ENCODE results near the gene PDE4D. TPM values are rescaled to one million over a fixed set of nuclear protein-coding genes. Genes with fewer than 3 reads are reported as not detected.

PDE4D gene
- total RNA-seq, 1 donor from 2014 or later: 2.3 TPM

- Histone ChIP-seq H3K36me3 (no peaks in the 10 kb centered on the region), H3K27me3 (no peaks in the 10 kb centered on the region), H3K79me2 (ENCODE audit: low read depth) (no peaks in the 10 kb centered on the region), H4K20me1 (ENCODE audit: low read depth) (no peaks in the 10 kb centered on the region), H3K27ac (no peak overlapping the region), H3F3A (ENCODE audit: low read depth) (no peaks in the 10 kb centered on the region), H3K4me1 (peaks cover 10% of the 10 kb centered on the region), H3K4me2 (peak overlapping the region; percentile 70), H3K4me3 (peak overlapping the region; percentile 17), H3K9me3 (ENCODE audit: low read depth) (no peaks in the 10 kb centered on the region), H2AFZ (replicated peaks) (no peak overlapping the region), H3K9ac (no peak overlapping the region)
- Mint-ChIP-seq H3K27ac (no peak overlapping the region), H3K36me3 (no peaks in the 10 kb centered on the region), H3K4me3 (no peak overlapping the region), H3K9me3 (no peaks in the 10 kb centered on the region), H3K4me1 (peaks cover 4% of the 10 kb centered on the region), H3K27me3 (ENCODE audit: insufficient read depth, low read depth) (peaks cover 2% of the 10 kb centered on the region)
- TF ChIP-seq EZH2phosphoT487 (IDR thresholded peaks at IDR 0.05) (no peak), EZH2 (IDR thresholded peaks at IDR 0.05) (no peak)
- TF ChIP-seq, protein P1, sequence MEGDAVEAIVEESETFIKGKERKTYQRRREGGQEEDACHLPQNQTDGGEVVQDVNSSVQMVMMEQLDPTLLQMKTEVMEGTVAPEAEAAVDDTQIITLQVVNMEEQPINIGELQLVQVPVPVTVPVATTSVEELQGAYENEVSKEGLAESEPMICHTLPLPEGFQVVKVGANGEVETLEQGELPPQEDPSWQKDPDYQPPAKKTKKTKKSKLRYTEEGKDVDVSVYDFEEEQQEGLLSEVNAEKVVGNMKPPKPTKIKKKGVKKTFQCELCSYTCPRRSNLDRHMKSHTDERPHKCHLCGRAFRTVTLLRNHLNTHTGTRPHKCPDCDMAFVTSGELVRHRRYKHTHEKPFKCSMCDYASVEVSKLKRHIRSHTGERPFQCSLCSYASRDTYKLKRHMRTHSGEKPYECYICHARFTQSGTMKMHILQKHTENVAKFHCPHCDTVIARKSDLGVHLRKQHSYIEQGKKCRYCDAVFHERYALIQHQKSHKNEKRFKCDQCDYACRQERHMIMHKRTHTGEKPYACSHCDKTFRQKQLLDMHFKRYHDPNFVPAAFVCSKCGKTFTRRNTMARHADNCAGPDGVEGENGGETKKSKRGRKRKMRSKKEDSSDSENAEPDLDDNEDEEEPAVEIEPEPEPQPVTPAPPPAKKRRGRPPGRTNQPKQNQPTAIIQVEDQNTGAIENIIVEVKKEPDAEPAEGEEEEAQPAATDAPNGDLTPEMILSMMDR (IDR thresholded peaks at IDR 0.05): no peak
- DNase-seq (ENCODE audit: low spot score): peak; percentile 50
These were observed 93.1 kb downstream of the PDE4D start for GRCh38 chr5:59800347-59800893.

- no peaks in the 10 kb centered on the region for H3K9me3 ChIP-seq (ENCODE audit: low read depth)
- peak; percentile 47 for DNase-seq (ENCODE audit: low spot score)
- no peaks in the 10 kb centered on the region for H3F3A ChIP-seq (ENCODE audit: low read depth)
- H3K4me1 ChIP-seq: peaks cover 10% of the 10 kb centered on the region
- Mint-ChIP-seq H3K36me3 (no peaks in the 10 kb centered on the region), H3K4me3 (no peak overlapping the region), H3K27ac (no peak overlapping the region), H3K27me3 (ENCODE audit: insufficient read depth, low read depth) (peaks cover 2% of the 10 kb centered on the region), H3K4me1 (peaks cover 4% of the 10 kb centered on the region), H3K9me3 (no peaks in the 10 kb centered on the region)
- peak overlapping the region; percentile 17 for H3K4me3 ChIP-seq
- peak overlapping the region; percentile 70 for H3K4me2 ChIP-seq
- H3K27ac ChIP-seq: no peak overlapping the region
- H3K9ac ChIP-seq: no peak overlapping the region
- no peaks in the 10 kb centered on the region for H4K20me1 ChIP-seq (ENCODE audit: low read depth)
- peak overlapping the region; percentile 18 for H2AFZ ChIP-seq (replicated peaks)
- no peaks in the 10 kb centered on the region for H3K27me3 ChIP-seq
- TF ChIP-seq, protein P1 (IDR thresholded peaks at IDR 0.05): peak; percentile 85
- no peak for TF ChIP-seq EZH2 (IDR thresholded peaks at IDR 0.05)
- H3K79me2 ChIP-seq (ENCODE audit: low read depth): no peaks in the 10 kb centered on the region
- H3K36me3 ChIP-seq: no peaks in the 10 kb centered on the region
These were observed 93.7 kb downstream of the PDE4D start for GRCh38 chr5:59799668-59800346.

DNA sequence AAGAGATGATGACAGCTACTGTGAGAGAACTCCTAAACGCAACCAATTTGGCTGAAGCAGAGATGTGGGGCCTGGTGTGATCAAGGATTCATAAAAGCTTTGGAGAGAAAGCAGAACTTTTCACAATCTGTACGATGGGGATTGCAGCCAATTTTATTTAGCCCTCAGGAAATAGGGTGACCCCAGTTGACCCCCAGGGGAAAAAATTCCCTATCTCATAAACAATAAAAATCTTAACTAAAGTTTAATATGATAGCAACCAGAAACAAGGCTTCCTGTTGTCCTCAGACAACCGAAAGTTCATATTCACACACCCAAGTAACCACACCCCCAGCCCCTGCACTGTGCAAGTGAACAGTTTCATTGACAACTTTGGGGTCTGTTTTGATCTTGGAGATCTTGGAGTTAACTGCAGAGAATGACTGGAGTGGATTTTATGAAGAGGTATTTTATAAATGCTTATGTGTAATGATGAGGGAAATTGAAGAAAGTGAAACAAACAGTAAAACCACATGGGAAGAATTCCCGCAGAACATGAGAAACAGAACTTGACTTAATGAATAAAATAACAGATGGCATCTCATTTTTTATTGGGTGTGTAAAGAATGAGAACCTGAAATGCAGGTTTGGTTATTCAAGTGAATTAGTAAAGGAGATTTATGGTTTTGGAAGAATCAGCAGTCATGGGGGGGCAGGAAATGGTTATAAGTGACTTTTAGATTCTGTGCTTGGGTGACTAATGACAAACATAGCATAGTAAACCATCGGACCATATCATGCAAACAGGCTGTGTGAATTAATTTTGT, 94.5 kb downstream of the PDE4D start:
- H3K4me1 ChIP-seq: peaks cover 10% of the 10 kb centered on the region
- no peak overlapping the region for H3K4me3 Mint-ChIP-seq
- no peaks in the 10 kb centered on the region for H3K9me3 ChIP-seq (ENCODE audit: low read depth)
- no peak overlapping the region for H3K27ac ChIP-seq
- DNase-seq (ENCODE audit: low spot score): no peak
- H3K4me2 ChIP-seq: no peak overlapping the region
- no peaks in the 10 kb centered on the region for H3K9me3 Mint-ChIP-seq
- no peaks in the 10 kb centered on the region for H3K36me3 ChIP-seq
- H3K9ac ChIP-seq: no peak overlapping the region
- H3K27ac Mint-ChIP-seq: no peak overlapping the region
- no peaks in the 10 kb centered on the region for H4K20me1 ChIP-seq (ENCODE audit: low read depth)
- H3K36me3 Mint-ChIP-seq: no peaks in the 10 kb centered on the region
- H3F3A ChIP-seq (ENCODE audit: low read depth): no peaks in the 10 kb centered on the region
- no peaks in the 10 kb centered on the region for H3K27me3 ChIP-seq
- no peak for TF ChIP-seq EZH2 (IDR thresholded peaks at IDR 0.05)
- TF ChIP-seq, protein P1 (IDR thresholded peaks at IDR 0.05): no peak
- TF ChIP-seq EZH2phosphoT487 (IDR thresholded peaks at IDR 0.05): no peak
- no peak overlapping the region for H2AFZ ChIP-seq (replicated peaks)
- H3K79me2 ChIP-seq (ENCODE audit: low read depth): no peaks in the 10 kb centered on the region
- peaks cover 4% of the 10 kb centered on the region for H3K4me1 Mint-ChIP-seq
- no peak overlapping the region for H3K4me3 ChIP-seq
- peaks cover 2% of the 10 kb centered on the region for H3K27me3 Mint-ChIP-seq (ENCODE audit: insufficient read depth, low read depth)

All from neural progenitor cell (in vitro differentiated cells).